ENCODE measurements around the gene DCBLD1.
"Not testable (repeated sequence)": the region's sequence is repeated elsewhere in the genome, so short reads cannot be mapped to it uniquely, and the experiment has no call there.

DCBLD1 gene

GRCh38 chr6:117503211-117503610 is 20.7 kb downstream of the DCBLD1 start:
- no peak for DNase-seq

GRCh38 chr6:117504478-117505144 is 22.1 kb downstream of the DCBLD1 start:
- no peak for DNase-seq

- DNase-seq = no peak
Measured at GRCh38 chr6:117505311-117505710, 22.8 kb downstream of the DCBLD1 start.

GRCh38 chr6:117506180-117506835 is 23.8 kb downstream of the DCBLD1 start:
- no peak for DNase-seq

- DNase-seq = no peak
Measured at GRCh38 chr6:117506907-117507306, 24.4 kb downstream of the DCBLD1 start.

- no peak for DNase-seq
Measured at GRCh38 chr6:117508450-117508971, 26.0 kb downstream of the DCBLD1 start.

- no peak for DNase-seq
Measured at GRCh38 chr6:117509021-117509420, 26.5 kb downstream of the DCBLD1 start.

- no peak for DNase-seq
Measured at GRCh38 chr6:117512056-117512828, 29.8 kb downstream of the DCBLD1 start.

- DNase-seq = no peak
Measured at GRCh38 chr6:117512987-117513573, 30.6 kb downstream of the DCBLD1 start.

GRCh38 chr6:117513778-117514365 is 31.4 kb downstream of the DCBLD1 start:
- no peak for DNase-seq

GRCh38 chr6:117514655-117515054 is 32.2 kb downstream of the DCBLD1 start:
- DNase-seq = no peak

- DNase-seq = no peak
Measured at GRCh38 chr6:117515326-117515725, 32.9 kb downstream of the DCBLD1 start.

- not testable (repeated sequence) for DNase-seq
Measured at GRCh38 chr6:117517995-117518394, 35.5 kb downstream of the DCBLD1 start.

- no peak for DNase-seq
Measured at GRCh38 chr6:117518870-117519269, 36.4 kb downstream of the DCBLD1 start.

GRCh38 chr6:117520603-117521395 is 38.3 kb downstream of the DCBLD1 start:
- DNase-seq = no peak

GRCh38 chr6:117521791-117522502 is 39.5 kb downstream of the DCBLD1 start:
- no peak for DNase-seq

- DNase-seq = no peak
Measured at GRCh38 chr6:117525607-117526006, 43.1 kb downstream of the DCBLD1 start.

GRCh38 chr6:117530467-117531242 is 48.2 kb downstream of the DCBLD1 start:
- no peak for DNase-seq

GRCh38 chr6:117531346-117531745 is 48.9 kb downstream of the DCBLD1 start:
- no peak for DNase-seq
